Measurements from ENCODE around the gene NKAIN4. TPM values are rescaled to one million over a fixed set of nuclear protein-coding genes. Genes with fewer than 3 reads are reported as not detected.

NKAIN4 gene
- total RNA-seq, 1 experiment from 2014 or later, result not detected

GRCh38 chr20:63291811-63292210 is 37.5 kb upstream of the NKAIN4 start:
- TF ChIP-seq EZH2 (IDR thresholded peaks at IDR 0.05; ENCODE audit: borderline replicate concordance, low read depth, low read length, poor library complexity, severe bottlenecking), result no peak
- TF ChIP-seq, protein P1, sequence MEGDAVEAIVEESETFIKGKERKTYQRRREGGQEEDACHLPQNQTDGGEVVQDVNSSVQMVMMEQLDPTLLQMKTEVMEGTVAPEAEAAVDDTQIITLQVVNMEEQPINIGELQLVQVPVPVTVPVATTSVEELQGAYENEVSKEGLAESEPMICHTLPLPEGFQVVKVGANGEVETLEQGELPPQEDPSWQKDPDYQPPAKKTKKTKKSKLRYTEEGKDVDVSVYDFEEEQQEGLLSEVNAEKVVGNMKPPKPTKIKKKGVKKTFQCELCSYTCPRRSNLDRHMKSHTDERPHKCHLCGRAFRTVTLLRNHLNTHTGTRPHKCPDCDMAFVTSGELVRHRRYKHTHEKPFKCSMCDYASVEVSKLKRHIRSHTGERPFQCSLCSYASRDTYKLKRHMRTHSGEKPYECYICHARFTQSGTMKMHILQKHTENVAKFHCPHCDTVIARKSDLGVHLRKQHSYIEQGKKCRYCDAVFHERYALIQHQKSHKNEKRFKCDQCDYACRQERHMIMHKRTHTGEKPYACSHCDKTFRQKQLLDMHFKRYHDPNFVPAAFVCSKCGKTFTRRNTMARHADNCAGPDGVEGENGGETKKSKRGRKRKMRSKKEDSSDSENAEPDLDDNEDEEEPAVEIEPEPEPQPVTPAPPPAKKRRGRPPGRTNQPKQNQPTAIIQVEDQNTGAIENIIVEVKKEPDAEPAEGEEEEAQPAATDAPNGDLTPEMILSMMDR (conservative IDR thresholded peaks at IDR 0.05; ENCODE audit: low read depth, low read length), result no peak
- no peak overlapping the region for H3K27ac ChIP-seq (ENCODE audit: low read depth, low read length, poor library complexity, severe bottlenecking)
- ChIA-PET POLR2A (ENCODE audit: low non-redundant PET) (no interaction called here), CTCF (interaction anchor here (1.2 kb wide), 1 partner anchor 69 kb away, joined by 4 read pairs; no protein-coding TSS in a partner anchor)
- intact Hi-C loops (cut with micrococcal nuclease; ENCODE audit: unreplicated experiment), result no loop called here
- H3K4me1 ChIP-seq (ENCODE audit: insufficient read depth, low read length, poor library complexity, severe bottlenecking), result no peaks in the 10 kb centered on the region
- no peak overlapping the region for H3K4me3 ChIP-seq (ENCODE audit: low read depth, low read length, poor library complexity, severe bottlenecking)
- peaks cover 25% of the 10 kb centered on the region for H3K27me3 ChIP-seq (replicated peaks; ENCODE audit: insufficient read depth, low read depth, low read length, poor library complexity)
- DNase-seq (ENCODE audit: low spot score), result no peak
- no peaks in the 10 kb centered on the region for H3K9me3 ChIP-seq (ENCODE audit: low read depth, low read length, poor library complexity, severe bottlenecking)
- BruUV-seq (replicated peaks), result no TSS peak
- H3K36me3 ChIP-seq (ENCODE audit: insufficient read depth, low read length, poor library complexity, severe bottlenecking), result no peaks in the 10 kb centered on the region

GRCh38 chr20:63290677-63291472 is 36.6 kb upstream of the NKAIN4 start:
- DNase-seq (ENCODE audit: low spot score), result peak; percentile 60
- no peaks in the 10 kb centered on the region for H3K36me3 ChIP-seq (ENCODE audit: insufficient read depth, low read length, poor library complexity, severe bottlenecking)
- TF ChIP-seq, protein P1 (conservative IDR thresholded peaks at IDR 0.05; ENCODE audit: low read depth, low read length), result peak; percentile 79
- no peak for TF ChIP-seq EZH2 (IDR thresholded peaks at IDR 0.05; ENCODE audit: borderline replicate concordance, low read depth, low read length, poor library complexity, severe bottlenecking)
- intact Hi-C loops (cut with micrococcal nuclease; ENCODE audit: unreplicated experiment), result no loop called here
- no peaks in the 10 kb centered on the region for H3K9me3 ChIP-seq (ENCODE audit: low read depth, low read length, poor library complexity, severe bottlenecking)
- H3K27me3 ChIP-seq (replicated peaks; ENCODE audit: insufficient read depth, low read depth, low read length, poor library complexity), result peaks cover 15% of the 10 kb centered on the region
- ChIA-PET CTCF (interaction anchor here (1.2 kb wide), 1 partner anchor 68 kb away, joined by 4 read pairs; no protein-coding TSS in a partner anchor), POLR2A (ENCODE audit: low non-redundant PET) (no interaction called here)
- no peak overlapping the region for H3K4me3 ChIP-seq (ENCODE audit: low read depth, low read length, poor library complexity, severe bottlenecking)
- H3K4me1 ChIP-seq (ENCODE audit: insufficient read depth, low read length, poor library complexity, severe bottlenecking), result no peaks in the 10 kb centered on the region
- BruUV-seq (replicated peaks), result no TSS peak
- H3K27ac ChIP-seq (ENCODE audit: low read depth, low read length, poor library complexity, severe bottlenecking), result no peak overlapping the region

DNA sequence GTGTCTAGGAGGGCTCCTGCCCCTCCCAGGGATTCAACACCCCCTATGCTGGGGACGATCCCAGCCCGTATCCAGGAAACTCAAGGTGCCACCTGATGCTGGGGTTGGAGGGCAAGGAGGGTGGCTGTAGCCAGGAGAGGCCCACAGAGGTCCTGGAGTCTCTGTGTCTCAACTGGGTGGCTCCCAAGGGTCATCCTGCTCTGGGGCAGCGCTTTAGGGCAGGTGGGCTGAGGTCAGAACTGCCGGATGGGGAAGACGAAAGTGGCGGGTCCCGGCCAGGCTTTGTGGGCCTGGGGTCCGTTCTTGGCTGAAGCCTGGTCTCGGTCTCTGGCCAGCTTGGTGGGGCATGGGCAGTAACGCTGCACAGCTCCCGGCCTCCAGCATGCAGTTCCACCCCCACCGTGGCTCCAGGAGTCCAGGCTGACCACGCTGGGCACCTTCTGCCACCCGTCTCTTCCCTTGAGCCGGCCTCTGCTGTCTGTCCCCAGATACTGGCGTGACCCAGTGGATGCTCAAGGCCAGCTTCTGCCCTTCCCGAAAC is 35.9 kb upstream of the NKAIN4 start:
- no peak overlapping the region for H3K4me3 ChIP-seq (ENCODE audit: low read depth, low read length, poor library complexity, severe bottlenecking)
- H3K9me3 ChIP-seq (ENCODE audit: low read depth, low read length, poor library complexity, severe bottlenecking), result no peaks in the 10 kb centered on the region
- H3K36me3 ChIP-seq (ENCODE audit: insufficient read depth, low read length, poor library complexity, severe bottlenecking), result no peaks in the 10 kb centered on the region
- no peaks in the 10 kb centered on the region for H3K4me1 ChIP-seq (ENCODE audit: insufficient read depth, low read length, poor library complexity, severe bottlenecking)
- peaks cover 9% of the 10 kb centered on the region for H3K27me3 ChIP-seq (replicated peaks; ENCODE audit: insufficient read depth, low read depth, low read length, poor library complexity)
- intact Hi-C loops (cut with micrococcal nuclease; ENCODE audit: unreplicated experiment), result no loop called here
- TF ChIP-seq, protein P1 (conservative IDR thresholded peaks at IDR 0.05; ENCODE audit: low read depth, low read length), result no peak
- no peak for TF ChIP-seq EZH2 (IDR thresholded peaks at IDR 0.05; ENCODE audit: borderline replicate concordance, low read depth, low read length, poor library complexity, severe bottlenecking)
- no TSS peak for BruUV-seq (replicated peaks)
- ChIA-PET POLR2A (ENCODE audit: low non-redundant PET) (no interaction called here), CTCF (no interaction called here)
- DNase-seq (ENCODE audit: low spot score), result no peak
- no peak overlapping the region for H3K27ac ChIP-seq (ENCODE audit: low read depth, low read length, poor library complexity, severe bottlenecking)

Measured in A673 (cell line).